ENCODE measurements around the gene GPR4. TPM values are rescaled to one million over a fixed set of nuclear protein-coding genes. Genes with fewer than 3 reads are reported as not detected.
A peak's percentile ranks its signal among the peaks of the same experiment; 100 is the strongest.

GPR4 gene
- total RNA-seq, 1 donor from 2014 or later: not detected

DNA sequence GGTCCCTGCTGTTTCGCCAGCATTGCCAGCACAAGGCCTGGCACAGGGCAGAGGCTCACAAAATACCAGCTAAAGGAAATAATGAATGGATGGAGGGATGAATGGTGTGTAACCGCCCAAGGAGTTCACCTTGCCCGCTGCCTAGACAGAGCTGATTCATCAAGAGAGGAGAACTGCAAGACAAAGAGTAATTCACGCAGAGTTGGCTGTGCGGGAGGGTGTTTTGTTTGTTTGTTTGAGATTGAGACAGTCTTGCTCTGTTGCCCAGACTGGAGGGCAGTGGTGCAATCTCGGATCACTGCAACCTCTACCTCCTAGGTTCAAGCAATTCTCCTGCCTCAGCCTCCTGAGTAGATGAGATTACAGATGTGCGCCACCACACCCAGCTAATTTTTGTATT, 20.4 kb downstream of the GPR4 start:
- Histone ChIP-seq H3K27me3 (ENCODE audit: control insufficient read depth, insufficient read depth, low read length) (no peaks in the 10 kb centered on the region), H3K4me3 (ENCODE audit: low read depth, low read length) (no peak overlapping the region), H3K36me3 (ENCODE audit: control insufficient read depth, insufficient read depth, low read length) (no peaks in the 10 kb centered on the region)
- no peak for DNase-seq (ENCODE audit: low read depth)
- TF ChIP-seq, protein P1, sequence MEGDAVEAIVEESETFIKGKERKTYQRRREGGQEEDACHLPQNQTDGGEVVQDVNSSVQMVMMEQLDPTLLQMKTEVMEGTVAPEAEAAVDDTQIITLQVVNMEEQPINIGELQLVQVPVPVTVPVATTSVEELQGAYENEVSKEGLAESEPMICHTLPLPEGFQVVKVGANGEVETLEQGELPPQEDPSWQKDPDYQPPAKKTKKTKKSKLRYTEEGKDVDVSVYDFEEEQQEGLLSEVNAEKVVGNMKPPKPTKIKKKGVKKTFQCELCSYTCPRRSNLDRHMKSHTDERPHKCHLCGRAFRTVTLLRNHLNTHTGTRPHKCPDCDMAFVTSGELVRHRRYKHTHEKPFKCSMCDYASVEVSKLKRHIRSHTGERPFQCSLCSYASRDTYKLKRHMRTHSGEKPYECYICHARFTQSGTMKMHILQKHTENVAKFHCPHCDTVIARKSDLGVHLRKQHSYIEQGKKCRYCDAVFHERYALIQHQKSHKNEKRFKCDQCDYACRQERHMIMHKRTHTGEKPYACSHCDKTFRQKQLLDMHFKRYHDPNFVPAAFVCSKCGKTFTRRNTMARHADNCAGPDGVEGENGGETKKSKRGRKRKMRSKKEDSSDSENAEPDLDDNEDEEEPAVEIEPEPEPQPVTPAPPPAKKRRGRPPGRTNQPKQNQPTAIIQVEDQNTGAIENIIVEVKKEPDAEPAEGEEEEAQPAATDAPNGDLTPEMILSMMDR (IDR thresholded peaks at IDR 0.05; ENCODE audit: insufficient read depth, low read length, poor library complexity, severe bottlenecking): no peak

GRCh38 chr19:45578861-45579260, 23.2 kb downstream of the GPR4 start:
- Histone ChIP-seq H3K27me3 (ENCODE audit: control insufficient read depth, insufficient read depth, low read length) (no peaks in the 10 kb centered on the region), H3K36me3 (ENCODE audit: control insufficient read depth, insufficient read depth, low read length) (no peaks in the 10 kb centered on the region), H3K4me3 (ENCODE audit: low read depth, low read length) (no peak overlapping the region)
- no peak for DNase-seq (ENCODE audit: low read depth)
- TF ChIP-seq, protein P1 (IDR thresholded peaks at IDR 0.05; ENCODE audit: insufficient read depth, low read length, poor library complexity, severe bottlenecking): no peak

DNA sequence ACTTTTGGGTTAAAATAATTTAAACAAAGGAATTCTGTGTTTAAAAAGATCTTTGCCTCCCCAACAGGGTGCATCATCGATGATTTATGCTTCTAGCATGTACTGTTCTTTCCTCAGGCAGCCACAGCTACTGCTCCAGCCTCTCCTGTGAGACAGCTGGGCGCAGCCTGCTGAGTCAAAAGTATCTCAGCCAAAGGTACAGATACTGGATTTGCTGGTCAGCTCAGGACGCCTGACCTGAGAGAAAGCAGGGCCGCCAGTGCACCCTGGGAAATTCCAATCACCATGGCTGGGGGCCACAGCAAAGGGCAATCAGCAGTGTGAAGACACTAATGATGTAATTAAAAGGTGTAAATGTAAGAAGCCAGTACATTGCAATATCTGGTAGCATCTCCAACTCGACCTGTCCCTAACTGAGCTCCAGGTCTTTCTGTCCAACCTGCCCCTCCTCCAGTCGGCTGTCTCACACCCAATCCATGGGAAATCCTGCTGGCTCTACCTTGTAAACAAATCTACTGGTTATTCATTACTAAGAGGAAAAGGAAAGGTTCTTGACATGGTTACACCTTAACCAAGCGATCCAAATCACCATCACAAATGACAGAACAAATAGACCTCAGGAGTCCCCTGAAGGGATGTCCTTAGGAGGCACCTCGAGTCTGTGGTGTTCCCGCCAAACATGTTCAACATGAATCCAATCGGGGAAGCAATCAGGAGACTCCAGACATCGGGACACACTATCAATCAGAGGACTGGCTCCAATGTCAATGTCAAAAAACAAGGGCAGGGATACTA, 24.7 kb downstream of the GPR4 start:
- TF ChIP-seq, protein P1 (IDR thresholded peaks at IDR 0.05; ENCODE audit: insufficient read depth, low read length, poor library complexity, severe bottlenecking): no peak
- H3K36me3 ChIP-seq (ENCODE audit: control insufficient read depth, insufficient read depth, low read length): no peaks in the 10 kb centered on the region
- H3K4me3 ChIP-seq (ENCODE audit: low read depth, low read length): no peak overlapping the region
- peak; percentile 86 for DNase-seq (ENCODE audit: low read depth)
- H3K27me3 ChIP-seq (ENCODE audit: control insufficient read depth, insufficient read depth, low read length): no peaks in the 10 kb centered on the region

DNA sequence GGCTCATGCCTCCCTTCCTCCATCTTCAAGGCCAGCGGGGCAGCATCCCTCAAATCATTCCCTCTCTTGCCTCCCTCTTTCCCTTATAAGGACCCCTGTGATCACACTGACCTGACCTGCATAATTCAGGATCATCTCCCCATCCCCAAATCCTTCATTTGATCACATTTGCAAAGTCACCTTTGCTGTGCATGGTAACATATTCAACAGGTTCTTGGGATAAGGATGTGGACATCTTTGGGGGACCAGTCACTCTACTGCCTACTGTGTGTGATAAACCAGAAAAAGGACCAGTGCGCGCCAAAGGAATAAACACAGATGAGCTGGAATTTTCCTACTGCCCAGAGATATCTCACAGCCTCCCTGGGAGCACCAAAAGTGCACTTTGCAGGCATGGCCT, 25.3 kb downstream of the GPR4 start:
- TF ChIP-seq, protein P1 (IDR thresholded peaks at IDR 0.05; ENCODE audit: insufficient read depth, low read length, poor library complexity, severe bottlenecking): no peak
- Histone ChIP-seq H3K27me3 (ENCODE audit: control insufficient read depth, insufficient read depth, low read length) (no peaks in the 10 kb centered on the region), H3K36me3 (ENCODE audit: control insufficient read depth, insufficient read depth, low read length) (no peaks in the 10 kb centered on the region), H3K4me3 (ENCODE audit: low read depth, low read length) (no peak overlapping the region)
- DNase-seq (ENCODE audit: low read depth): no peak

GRCh38 chr19:45575216-45575615, 26.8 kb downstream of the GPR4 start:
- Histone ChIP-seq H3K27me3 (ENCODE audit: control insufficient read depth, insufficient read depth, low read length) (no peaks in the 10 kb centered on the region), H3K4me3 (ENCODE audit: low read depth, low read length) (no peak overlapping the region), H3K36me3 (ENCODE audit: control insufficient read depth, insufficient read depth, low read length) (no peaks in the 10 kb centered on the region)
- no peak for DNase-seq (ENCODE audit: low read depth)
- TF ChIP-seq, protein P1 (IDR thresholded peaks at IDR 0.05; ENCODE audit: insufficient read depth, low read length, poor library complexity, severe bottlenecking): no peak

- no peaks in the 10 kb centered on the region for H3K36me3 ChIP-seq (ENCODE audit: control insufficient read depth, insufficient read depth, low read length)
These were observed 27.5 kb downstream of the GPR4 start for GRCh38 chr19:45574526-45574925.

More at GRCh38 chr19:45574526-45574925, 27.5 kb downstream of the GPR4 start:
- DNase-seq (ENCODE audit: low read depth): no peak
- H3K4me3 ChIP-seq (ENCODE audit: low read depth, low read length): no peak overlapping the region
- no peaks in the 10 kb centered on the region for H3K27me3 ChIP-seq (ENCODE audit: control insufficient read depth, insufficient read depth, low read length)
- TF ChIP-seq, protein P1 (IDR thresholded peaks at IDR 0.05; ENCODE audit: insufficient read depth, low read length, poor library complexity, severe bottlenecking): no peak

Measured in kidney epithelial cell (primary cell).